ENCODE measurements around the gene LINS1. TPM values are rescaled to one million over a fixed set of nuclear protein-coding genes. Genes with fewer than 3 reads are reported as not detected.

LINS1 gene
- total RNA-seq, result 10 to 100 TPM; 28.7 to 29.4 TPM

- ChIA-PET CTCF (interaction anchor here (0.9 to 4.6 kb wide), 4 partner anchors 12 to 316 kb away, joined by 3 to 43 read pairs (median 3); no protein-coding TSS in a partner anchor), POLR2A (interaction anchor here (1.0 to 2.8 kb wide), 4 partner anchors 10 to 272 kb away, joined by 3 to 13 read pairs (median 4); no protein-coding TSS in a partner anchor)
- ATAC-seq, result peak; percentile 87
- H3K27ac Mint-ChIP-seq, result no peak within 1 kb of the TSS
- H3K4me3 Mint-ChIP-seq, result no peak within 1 kb of the TSS
- no peaks in the 10 kb centered on the region for H3K27me3 Mint-ChIP-seq
- H3K9me3 Mint-ChIP-seq, result no peaks in the 10 kb centered on the region
- intact Hi-C loops (cut with micrococcal nuclease), result no loop called here
- H3K4me1 Mint-ChIP-seq (ENCODE audit: low read depth), result peaks cover 58% of the 10 kb centered on the region
- peak; percentile 99 for DNase-seq
- peaks cover 35% of the 10 kb centered on the region for H3K36me3 Mint-ChIP-seq (ENCODE audit: low read depth)
- TF ChIP-seq CTCF (IDR thresholded peaks at IDR 0.05), result no peak
Measured at GRCh38 chr15:100602064-100602822, at the start of gene LINS1, which contains the start of gene ASB7. TSS of gene LINS1 (minus strand) at chr15:100602184. CDS start at chr15:100580842, 21,342 bp downstream. TSS of gene ASB7 (plus strand) at chr15:100602589. CDS start at chr15:100612217, 9,628 bp downstream.

- ATAC-seq, result no peak
- no peaks in the 10 kb centered on the region for H3K9me3 Mint-ChIP-seq
- ChIA-PET CTCF (interaction anchor here (1.0 to 1.3 kb wide), 4 partner anchors 16 to 357 kb away, joined by 4 to 5 read pairs (median 4); no protein-coding TSS in a partner anchor), POLR2A (no interaction called here)
- H3K27ac Mint-ChIP-seq, result no peak overlapping the region
- no peak overlapping the region for H3K4me3 Mint-ChIP-seq
- no peaks in the 10 kb centered on the region for H3K4me1 Mint-ChIP-seq (ENCODE audit: low read depth)
- no peak for DNase-seq
- peaks cover 2% of the 10 kb centered on the region for H3K36me3 Mint-ChIP-seq (ENCODE audit: low read depth)
- no peak for TF ChIP-seq CTCF (IDR thresholded peaks at IDR 0.05)
- intact Hi-C loops (cut with micrococcal nuclease), result no loop called here
- no peaks in the 10 kb centered on the region for H3K27me3 Mint-ChIP-seq
Measured at GRCh38 chr15:100651253-100651652, 49.3 kb upstream of the LINS1 start.

- no peak for ATAC-seq
- H3K27me3 Mint-ChIP-seq, result no peaks in the 10 kb centered on the region
- TF ChIP-seq CTCF (IDR thresholded peaks at IDR 0.05), result no peak
- ChIA-PET CTCF (interaction anchor here (1.0 to 1.3 kb wide), 6 partner anchors 15 to 608 kb away, joined by 3 to 5 read pairs (median 4); no protein-coding TSS in a partner anchor), POLR2A (interaction anchor here (0.6 to 0.7 kb wide), 2 partner anchors 32 to 266 kb away, joined by 3 read pairs; no protein-coding TSS in a partner anchor)
- H3K27ac Mint-ChIP-seq, result no peak overlapping the region
- no peaks in the 10 kb centered on the region for H3K4me1 Mint-ChIP-seq (ENCODE audit: low read depth)
- intact Hi-C loops (cut with micrococcal nuclease), result no loop called here
- no peak for DNase-seq
- no peak overlapping the region for H3K4me3 Mint-ChIP-seq
- no peaks in the 10 kb centered on the region for H3K9me3 Mint-ChIP-seq
- peaks cover 2% of the 10 kb centered on the region for H3K36me3 Mint-ChIP-seq (ENCODE audit: low read depth)
Measured at GRCh38 chr15:100650685-100651084, 48.7 kb upstream of the LINS1 start.

GRCh38 chr15:100648951-100649350, 47.0 kb upstream of the LINS1 start:
- no peaks in the 10 kb centered on the region for H3K27me3 Mint-ChIP-seq
- H3K9me3 Mint-ChIP-seq, result no peaks in the 10 kb centered on the region
- POLR2A ChIA-PET, result no interaction called here
- no peak overlapping the region for H3K4me3 Mint-ChIP-seq
- no peaks in the 10 kb centered on the region for H3K4me1 Mint-ChIP-seq (ENCODE audit: low read depth)
- intact Hi-C loops (cut with micrococcal nuclease), result no loop called here
- CTCF ChIA-PET, result no interaction called here
- TF ChIP-seq CTCF (IDR thresholded peaks at IDR 0.05), result no peak
- ATAC-seq (no peak), DNase-seq (no peak)
- peaks cover 2% of the 10 kb centered on the region for H3K36me3 Mint-ChIP-seq (ENCODE audit: low read depth)
- no peak overlapping the region for H3K27ac Mint-ChIP-seq

- ATAC-seq (no peak), DNase-seq (no peak)
- H3K4me3 Mint-ChIP-seq, result no peak overlapping the region
- no peak for TF ChIP-seq CTCF (IDR thresholded peaks at IDR 0.05)
- intact Hi-C loops (cut with micrococcal nuclease), result no loop called here
- H3K9me3 Mint-ChIP-seq, result no peaks in the 10 kb centered on the region
- ChIA-PET CTCF (no interaction called here), POLR2A (no interaction called here)
- H3K4me1 Mint-ChIP-seq (ENCODE audit: low read depth), result peaks cover 20% of the 10 kb centered on the region
- H3K27ac Mint-ChIP-seq, result no peak overlapping the region
- H3K36me3 Mint-ChIP-seq (ENCODE audit: low read depth), result peaks cover 1% of the 10 kb centered on the region
- H3K27me3 Mint-ChIP-seq, result no peaks in the 10 kb centered on the region
Measured at GRCh38 chr15:100645671-100646070, 43.7 kb upstream of the LINS1 start.
